ENCODE results near the gene SUN3. TPM values are rescaled to one million over a fixed set of nuclear protein-coding genes. Genes with fewer than 3 reads are reported as not detected.

The SUN3 gene
- total RNA-seq, 2 experiments from 2014 or later, result 0.95 TPM; not detected in 1

DNA sequence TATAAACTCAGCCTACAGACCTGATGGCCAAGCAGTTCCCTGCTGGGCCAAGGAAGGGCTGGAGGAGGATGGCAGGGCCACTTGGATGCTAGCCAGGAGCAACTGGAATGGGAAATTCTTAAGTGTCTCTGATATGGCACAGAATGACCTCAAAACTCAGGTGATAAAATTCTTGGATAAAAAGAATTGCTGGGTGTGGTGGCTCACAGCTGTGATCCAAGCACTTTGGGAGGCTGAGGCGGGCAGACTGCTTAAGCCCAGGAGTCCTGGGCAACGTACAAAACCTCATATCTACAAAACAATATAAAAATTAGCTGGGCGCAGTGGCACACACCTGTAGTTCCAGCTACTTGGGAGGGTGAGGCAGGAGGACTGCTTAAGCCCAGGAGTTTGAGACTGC lies 66.6 kb downstream of the SUN3 start:
- Mint-ChIP-seq H3K4me1 (ENCODE audit: low read depth) (peaks cover 2% of the 10 kb centered on the region), H3K9me3 (no peaks in the 10 kb centered on the region), H3K36me3 (ENCODE audit: low read depth) (peaks cover 60% of the 10 kb centered on the region), H3K27ac (no peak overlapping the region), H3K27me3 (no peaks in the 10 kb centered on the region), H3K4me3 (no peak overlapping the region)
- DNase-seq (no peak), ATAC-seq (no peak)
- intact Hi-C loops (cut with micrococcal nuclease), result no loop called here
- CTCF ChIA-PET, result interaction anchor here (1.6 to 1.8 kb wide), 3 partner anchors 10 to 148 kb away, joined by 4 to 7 read pairs (median 6); no protein-coding TSS in a partner anchor
- TF ChIP-seq, protein P1, sequence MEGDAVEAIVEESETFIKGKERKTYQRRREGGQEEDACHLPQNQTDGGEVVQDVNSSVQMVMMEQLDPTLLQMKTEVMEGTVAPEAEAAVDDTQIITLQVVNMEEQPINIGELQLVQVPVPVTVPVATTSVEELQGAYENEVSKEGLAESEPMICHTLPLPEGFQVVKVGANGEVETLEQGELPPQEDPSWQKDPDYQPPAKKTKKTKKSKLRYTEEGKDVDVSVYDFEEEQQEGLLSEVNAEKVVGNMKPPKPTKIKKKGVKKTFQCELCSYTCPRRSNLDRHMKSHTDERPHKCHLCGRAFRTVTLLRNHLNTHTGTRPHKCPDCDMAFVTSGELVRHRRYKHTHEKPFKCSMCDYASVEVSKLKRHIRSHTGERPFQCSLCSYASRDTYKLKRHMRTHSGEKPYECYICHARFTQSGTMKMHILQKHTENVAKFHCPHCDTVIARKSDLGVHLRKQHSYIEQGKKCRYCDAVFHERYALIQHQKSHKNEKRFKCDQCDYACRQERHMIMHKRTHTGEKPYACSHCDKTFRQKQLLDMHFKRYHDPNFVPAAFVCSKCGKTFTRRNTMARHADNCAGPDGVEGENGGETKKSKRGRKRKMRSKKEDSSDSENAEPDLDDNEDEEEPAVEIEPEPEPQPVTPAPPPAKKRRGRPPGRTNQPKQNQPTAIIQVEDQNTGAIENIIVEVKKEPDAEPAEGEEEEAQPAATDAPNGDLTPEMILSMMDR (IDR thresholded peaks at IDR 0.05), result no peak
- POLR2A ChIA-PET, result interaction anchor here (1.7 kb wide), 1 partner anchor 11 kb away, joined by 4 read pairs; no protein-coding TSS in a partner anchor

- no peak for ATAC-seq
- Mint-ChIP-seq H3K4me3 (no peak overlapping the region), H3K27ac (no peak overlapping the region), H3K36me3 (ENCODE audit: low read depth) (peaks cover 38% of the 10 kb centered on the region), H3K9me3 (no peaks in the 10 kb centered on the region), H3K4me1 (ENCODE audit: low read depth) (peaks cover 2% of the 10 kb centered on the region), H3K27me3 (no peaks in the 10 kb centered on the region)
- ChIA-PET CTCF (interaction anchor here (1.0 to 2.4 kb wide), 5 partner anchors 12 to 198 kb away, joined by 3 to 6 read pairs (median 4); no protein-coding TSS in a partner anchor), POLR2A (interaction anchor here (1.0 kb wide), 1 partner anchor 14 kb away, joined by 3 read pairs; no protein-coding TSS in a partner anchor)
- TF ChIP-seq, protein P1 (IDR thresholded peaks at IDR 0.05), result no peak
- intact Hi-C loops (cut with micrococcal nuclease), result no loop called here
- DNase-seq, result no peak
These were observed 71.8 kb downstream of the SUN3 start for GRCh38 chr7:47957156-47957555.

- no peak overlapping the region for H3K4me3 Mint-ChIP-seq
- DNase-seq (no peak), ATAC-seq (no peak)
- no peak overlapping the region for H3K27ac Mint-ChIP-seq
- ChIA-PET CTCF (interaction anchor here (0.8 to 2.4 kb wide), 4 partner anchors 8 to 154 kb away, joined by 3 to 6 read pairs (median 4); no protein-coding TSS in a partner anchor), POLR2A (no interaction called here)
- H3K27me3 Mint-ChIP-seq, result no peaks in the 10 kb centered on the region
- peaks cover 31% of the 10 kb centered on the region for H3K36me3 Mint-ChIP-seq (ENCODE audit: low read depth)
- H3K4me1 Mint-ChIP-seq (ENCODE audit: low read depth), result peaks cover 2% of the 10 kb centered on the region
- intact Hi-C loops (cut with micrococcal nuclease), result no loop called here
- no peaks in the 10 kb centered on the region for H3K9me3 Mint-ChIP-seq
- TF ChIP-seq, protein P1 (IDR thresholded peaks at IDR 0.05), result no peak
These were observed 72.7 kb downstream of the SUN3 start for GRCh38 chr7:47956220-47956619.

GRCh38 chr7:47954231-47954911 lies 74.5 kb downstream of the SUN3 start:
- ChIA-PET POLR2A (no interaction called here), CTCF (no interaction called here)
- Mint-ChIP-seq H3K4me1 (ENCODE audit: low read depth) (peaks cover 2% of the 10 kb centered on the region), H3K9me3 (no peaks in the 10 kb centered on the region), H3K36me3 (ENCODE audit: low read depth) (peaks cover 25% of the 10 kb centered on the region), H3K4me3 (no peak overlapping the region), H3K27ac (peak overlapping the region; percentile 57), H3K27me3 (no peaks in the 10 kb centered on the region)
- DNase-seq, result no peak
- intact Hi-C loops (cut with micrococcal nuclease), result no loop called here
- TF ChIP-seq, protein P1 (IDR thresholded peaks at IDR 0.05), result no peak
- no peak for ATAC-seq

DNA sequence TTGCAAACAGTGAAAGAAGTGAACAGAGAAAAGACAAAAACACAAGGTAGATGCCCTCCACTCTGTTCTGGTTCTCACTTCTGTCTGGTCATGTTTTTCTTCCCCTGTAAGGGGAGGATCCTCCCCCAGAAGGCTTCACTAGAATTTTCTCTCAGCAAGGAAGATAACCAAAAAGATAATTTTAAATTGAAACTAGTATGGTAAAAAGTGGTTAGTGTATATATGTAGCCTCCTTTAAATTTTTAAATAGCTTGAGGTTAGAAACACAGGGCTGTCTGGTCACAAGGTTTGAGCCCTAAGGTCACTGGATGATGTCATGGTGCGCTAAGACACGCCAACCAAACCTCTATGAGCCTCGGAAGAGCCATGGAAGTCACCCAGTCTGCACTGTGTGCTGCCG lies 75.1 kb downstream of the SUN3 start:
- POLR2A ChIA-PET, result interaction anchor here (1.3 kb wide), 1 partner anchor 24 kb away, joined by 3 read pairs; no protein-coding TSS in a partner anchor
- DNase-seq (no peak), ATAC-seq (no peak)
- Mint-ChIP-seq H3K4me1 (ENCODE audit: low read depth) (peaks cover 2% of the 10 kb centered on the region), H3K9me3 (no peaks in the 10 kb centered on the region), H3K36me3 (ENCODE audit: low read depth) (peaks cover 25% of the 10 kb centered on the region), H3K27me3 (no peaks in the 10 kb centered on the region), H3K4me3 (no peak overlapping the region), H3K27ac (no peak overlapping the region)
- TF ChIP-seq, protein P1 (IDR thresholded peaks at IDR 0.05), result no peak
- intact Hi-C loops (cut with micrococcal nuclease), result no loop called here
- CTCF ChIA-PET, result no interaction called here

Measured in activated CD8-positive, alpha-beta T cell treated with anti-CD3 and anti-CD28 coated beads for 36 hours (primary cell).